ENCODE data around the gene CD247.

Gene CD247

DNA sequence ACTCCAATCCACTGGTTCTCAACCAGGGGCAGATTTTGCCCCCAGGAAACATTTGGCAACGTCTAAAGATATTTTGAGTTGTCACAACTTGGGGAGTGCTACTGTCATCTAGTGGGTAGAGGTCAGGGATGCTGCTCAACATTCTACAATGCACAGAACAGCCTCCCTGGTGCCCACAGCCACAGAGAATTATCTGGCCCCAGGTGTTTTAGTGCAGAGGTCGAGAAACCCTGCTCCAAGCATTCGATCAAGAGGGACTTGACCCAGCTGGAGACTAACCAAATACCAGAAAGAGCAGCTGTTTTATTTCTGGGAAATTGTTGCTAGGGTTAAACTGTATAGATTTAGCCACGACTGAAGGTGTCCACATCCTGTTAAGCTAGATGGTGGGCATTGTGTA is 19.2 kb downstream of the CD247 start:
- Histone ChIP-seq H3K4me3 (ENCODE audit: low read length, poor library complexity, severe bottlenecking) (no peak overlapping the region), H4K20me1 (ENCODE audit: insufficient read depth, low read length, poor library complexity, severe bottlenecking) (peaks cover 47% of the 10 kb centered on the region)

DNA sequence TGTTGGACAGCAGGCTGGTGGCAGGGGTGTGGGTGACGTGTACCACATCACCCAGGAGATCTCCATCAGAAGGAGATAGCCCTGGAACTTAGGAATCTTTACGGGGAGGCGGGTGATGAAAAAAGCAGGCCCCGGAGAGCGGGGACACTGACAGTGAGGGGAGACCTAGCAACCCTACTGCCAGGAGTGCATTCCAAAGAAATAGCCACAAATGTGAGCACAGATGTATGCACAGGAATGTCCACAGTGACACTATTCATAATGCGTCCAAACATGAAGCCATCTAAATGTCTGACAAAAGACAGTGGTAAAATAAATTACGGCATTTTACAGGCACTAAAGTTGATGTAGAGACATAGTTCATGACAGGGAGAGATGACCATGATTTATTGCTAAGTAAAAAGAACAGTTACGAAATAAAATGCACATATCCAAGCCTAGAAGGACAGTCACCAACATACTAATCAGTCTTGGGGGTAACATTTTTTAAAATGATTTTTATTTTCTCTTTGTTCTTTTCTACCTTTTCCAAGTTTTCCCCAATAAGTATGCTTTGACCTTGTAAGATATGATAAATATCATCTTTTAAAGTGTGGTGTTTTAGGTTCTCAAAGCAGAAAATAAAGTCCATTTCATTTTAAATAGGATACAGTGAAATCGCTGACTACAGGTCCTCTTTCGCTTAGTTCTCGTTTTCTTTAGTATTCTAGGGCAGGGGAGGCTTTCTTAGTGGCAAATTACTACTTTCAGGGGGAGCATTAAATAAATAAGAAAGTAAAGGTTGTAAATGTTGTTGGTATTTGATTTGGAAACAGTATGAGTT is 21.3 kb downstream of the CD247 start:
- H3K79me2 ChIP-seq (ENCODE audit: insufficient read depth, low read length) = peaks cover 99% of the 10 kb centered on the region
- no peaks in the 10 kb centered on the region for H3K27me3 ChIP-seq (ENCODE audit: insufficient read depth, low read length, poor library complexity, severe bottlenecking)
- no peak overlapping the region for H2AFZ ChIP-seq (ENCODE audit: low read length)
- peaks cover 60% of the 10 kb centered on the region; the same call in 1 of the 2 replicates for H3K36me3 ChIP-seq (ENCODE audit: insufficient read depth, low read length)
- H3K9ac ChIP-seq (ENCODE audit: low read depth, low read length, poor library complexity, severe bottlenecking) = no peak overlapping the region
- no peaks in the 10 kb centered on the region for H3K9me2 ChIP-seq (replicated peaks; ENCODE audit: low read depth, low read length)
- H3F3A ChIP-seq (ENCODE audit: low read depth) = no peaks in the 10 kb centered on the region
- H3K4me2 ChIP-seq (ENCODE audit: low read depth, low read length, poor library complexity, severe bottlenecking) = no peak overlapping the region
- H3K4me1 ChIP-seq (ENCODE audit: insufficient read depth, low read length, poor library complexity, severe bottlenecking) = peaks cover 14% of the 10 kb centered on the region
- peaks cover 43% of the 10 kb centered on the region for H4K20me1 ChIP-seq (ENCODE audit: insufficient read depth, low read length, poor library complexity, severe bottlenecking)
- no peaks in the 10 kb centered on the region for H3K9me3 ChIP-seq (ENCODE audit: insufficient read depth, low read depth, low read length)
- TF ChIP-seq EZH2phosphoT487 (IDR thresholded peaks at IDR 0.05; ENCODE audit: borderline replicate concordance) = no peak
- TF ChIP-seq, protein P1, sequence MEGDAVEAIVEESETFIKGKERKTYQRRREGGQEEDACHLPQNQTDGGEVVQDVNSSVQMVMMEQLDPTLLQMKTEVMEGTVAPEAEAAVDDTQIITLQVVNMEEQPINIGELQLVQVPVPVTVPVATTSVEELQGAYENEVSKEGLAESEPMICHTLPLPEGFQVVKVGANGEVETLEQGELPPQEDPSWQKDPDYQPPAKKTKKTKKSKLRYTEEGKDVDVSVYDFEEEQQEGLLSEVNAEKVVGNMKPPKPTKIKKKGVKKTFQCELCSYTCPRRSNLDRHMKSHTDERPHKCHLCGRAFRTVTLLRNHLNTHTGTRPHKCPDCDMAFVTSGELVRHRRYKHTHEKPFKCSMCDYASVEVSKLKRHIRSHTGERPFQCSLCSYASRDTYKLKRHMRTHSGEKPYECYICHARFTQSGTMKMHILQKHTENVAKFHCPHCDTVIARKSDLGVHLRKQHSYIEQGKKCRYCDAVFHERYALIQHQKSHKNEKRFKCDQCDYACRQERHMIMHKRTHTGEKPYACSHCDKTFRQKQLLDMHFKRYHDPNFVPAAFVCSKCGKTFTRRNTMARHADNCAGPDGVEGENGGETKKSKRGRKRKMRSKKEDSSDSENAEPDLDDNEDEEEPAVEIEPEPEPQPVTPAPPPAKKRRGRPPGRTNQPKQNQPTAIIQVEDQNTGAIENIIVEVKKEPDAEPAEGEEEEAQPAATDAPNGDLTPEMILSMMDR (conservative IDR thresholded peaks at IDR 0.05; ENCODE audit: low read length) = no peak
- no peak overlapping the region for H3K4me3 ChIP-seq (ENCODE audit: low read length, poor library complexity, severe bottlenecking)

More for the DNA sequence above, 19.2 kb downstream of the CD247 start:
- H3K9ac ChIP-seq (ENCODE audit: low read depth, low read length, poor library complexity, severe bottlenecking) = no peak overlapping the region
- peaks cover 69% of the 10 kb centered on the region; the same call in 1 of the 2 replicates for H3K36me3 ChIP-seq (ENCODE audit: insufficient read depth, low read length)
- H3K4me2 ChIP-seq (ENCODE audit: low read depth, low read length, poor library complexity, severe bottlenecking) = peak overlapping the region; percentile 10
- H3F3A ChIP-seq (ENCODE audit: low read depth) = no peaks in the 10 kb centered on the region
- TF ChIP-seq, protein P1 (conservative IDR thresholded peaks at IDR 0.05; ENCODE audit: low read length) = no peak
- TF ChIP-seq EZH2phosphoT487 (IDR thresholded peaks at IDR 0.05; ENCODE audit: borderline replicate concordance) = no peak
- H3K9me2 ChIP-seq (replicated peaks; ENCODE audit: low read depth, low read length) = no peaks in the 10 kb centered on the region
- peaks cover 99% of the 10 kb centered on the region for H3K79me2 ChIP-seq (ENCODE audit: insufficient read depth, low read length)
- peaks cover 14% of the 10 kb centered on the region for H3K4me1 ChIP-seq (ENCODE audit: insufficient read depth, low read length, poor library complexity, severe bottlenecking)
- no peaks in the 10 kb centered on the region for H3K27me3 ChIP-seq (ENCODE audit: insufficient read depth, low read length, poor library complexity, severe bottlenecking)
- no peaks in the 10 kb centered on the region for H3K9me3 ChIP-seq (ENCODE audit: insufficient read depth, low read depth, low read length)
- H2AFZ ChIP-seq (ENCODE audit: low read length) = no peak overlapping the region

DNA sequence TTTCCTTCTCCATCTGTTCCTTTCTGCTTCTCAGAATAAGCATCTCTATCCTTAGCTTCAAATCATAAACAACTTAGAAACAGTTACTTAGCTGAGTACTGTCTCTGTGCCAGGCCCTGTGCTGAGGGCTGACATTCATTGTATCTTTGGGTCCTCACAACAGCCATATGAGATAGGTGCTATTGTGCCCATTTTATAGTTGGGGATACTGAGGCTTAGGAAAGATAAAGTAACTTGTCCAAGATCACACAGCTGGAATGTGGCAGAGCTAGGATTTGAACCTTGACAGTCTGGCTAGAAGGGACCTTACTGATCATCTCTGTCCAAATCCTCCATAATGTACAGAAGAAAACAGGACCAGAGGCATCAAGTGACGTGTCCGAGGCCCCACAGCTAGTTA is 25.0 kb downstream of the CD247 start:
- H4K20me1 ChIP-seq (ENCODE audit: insufficient read depth, low read length, poor library complexity, severe bottlenecking) = peaks cover 48% of the 10 kb centered on the region
- peaks cover 96% of the 10 kb centered on the region for H3K79me2 ChIP-seq (ENCODE audit: insufficient read depth, low read length)
- peaks cover 49% of the 10 kb centered on the region; the same call in 1 of the 2 replicates for H3K36me3 ChIP-seq (ENCODE audit: insufficient read depth, low read length)
- no peak overlapping the region for H3K9ac ChIP-seq (ENCODE audit: low read depth, low read length, poor library complexity, severe bottlenecking)
- H3K9me3 ChIP-seq (ENCODE audit: insufficient read depth, low read depth, low read length) = no peaks in the 10 kb centered on the region
- H2AFZ ChIP-seq (ENCODE audit: low read length) = no peak overlapping the region
- no peaks in the 10 kb centered on the region for H3F3A ChIP-seq (ENCODE audit: low read depth)
- no peaks in the 10 kb centered on the region for H3K9me2 ChIP-seq (replicated peaks; ENCODE audit: low read depth, low read length)
- H3K27me3 ChIP-seq (ENCODE audit: insufficient read depth, low read length, poor library complexity, severe bottlenecking) = no peaks in the 10 kb centered on the region
- no peak overlapping the region for H3K4me2 ChIP-seq (ENCODE audit: low read depth, low read length, poor library complexity, severe bottlenecking)
- no peak for TF ChIP-seq EZH2phosphoT487 (IDR thresholded peaks at IDR 0.05; ENCODE audit: borderline replicate concordance)
- TF ChIP-seq, protein P1 (conservative IDR thresholded peaks at IDR 0.05; ENCODE audit: low read length) = no peak
- H3K4me1 ChIP-seq (ENCODE audit: insufficient read depth, low read length, poor library complexity, severe bottlenecking) = peaks cover 4% of the 10 kb centered on the region
- H3K4me3 ChIP-seq (ENCODE audit: low read length, poor library complexity, severe bottlenecking) = no peak overlapping the region
